ENCODE results near the gene HMGCR.

Gene HMGCR

DNA sequence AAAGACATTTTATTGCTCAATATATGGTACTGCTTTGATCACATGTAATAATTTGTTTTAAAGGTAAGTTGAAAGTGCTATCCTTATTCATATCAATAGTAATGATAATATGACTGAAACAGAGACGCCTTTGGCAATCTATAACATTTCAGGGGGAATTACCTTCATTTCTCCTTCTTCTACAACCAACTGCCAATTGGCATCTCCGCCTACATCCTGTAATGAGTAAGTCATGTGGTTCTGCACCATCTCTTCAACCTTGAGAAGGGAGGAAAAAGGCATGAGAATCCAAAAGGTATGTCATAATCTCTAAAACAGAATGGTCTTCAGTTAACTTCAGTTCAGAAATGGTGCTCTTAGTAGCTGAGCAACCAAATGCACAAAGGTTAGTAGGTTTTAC lies 52.4 kb downstream of the HMGCR start:
- Histone ChIP-seq H3K4me1 (ENCODE audit: insufficient read depth, low read length) (no peaks in the 10 kb centered on the region), H3K4me3 (ENCODE audit: low read length) (no peak overlapping the region), H3K9me3 (ENCODE audit: insufficient read depth, low read depth, low read length) (no peaks in the 10 kb centered on the region), H3K9ac (ENCODE audit: low read depth, low read length) (no peak overlapping the region), H3K27me3 (ENCODE audit: insufficient read depth, low read length) (no peaks in the 10 kb centered on the region), H3K36me3 (ENCODE audit: insufficient read depth, low read depth, low read length) (peaks cover 28% of the 10 kb centered on the region), H3K27ac (ENCODE audit: low read length) (no peak overlapping the region)

DNA sequence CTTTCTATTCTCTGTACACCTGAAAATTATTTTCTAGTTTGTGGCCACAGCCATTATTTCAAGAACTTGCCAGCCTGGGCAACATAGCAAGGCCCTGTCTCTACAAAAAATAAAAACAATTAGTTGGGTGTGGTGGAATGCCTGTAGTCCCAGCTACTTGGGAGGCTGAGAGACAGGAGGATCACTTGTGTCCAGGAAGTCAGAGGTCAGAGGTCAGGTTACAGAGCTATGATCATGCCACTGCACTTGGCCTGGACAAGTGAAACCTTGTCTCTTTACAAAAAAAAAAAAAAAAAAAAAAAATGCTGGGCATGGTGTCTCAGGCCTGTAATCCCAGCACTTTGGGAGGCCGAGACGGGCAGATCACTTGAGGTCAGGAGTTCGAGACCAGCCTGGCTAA lies 58.3 kb downstream of the HMGCR start:
- H3K4me1 ChIP-seq (ENCODE audit: insufficient read depth, low read length): peaks cover 5% of the 10 kb centered on the region
- no peaks in the 10 kb centered on the region for H3K27me3 ChIP-seq (ENCODE audit: insufficient read depth, low read length)
- no peak overlapping the region for H3K9ac ChIP-seq (ENCODE audit: low read depth, low read length)
- H3K9me3 ChIP-seq (ENCODE audit: insufficient read depth, low read depth, low read length): no peaks in the 10 kb centered on the region
- H3K36me3 ChIP-seq (ENCODE audit: insufficient read depth, low read depth, low read length): peaks cover 5% of the 10 kb centered on the region; the same call in 1 of the 2 replicates
- H3K4me3 ChIP-seq (ENCODE audit: low read length): no peak overlapping the region
- H3K27ac ChIP-seq (ENCODE audit: low read length): no peak overlapping the region

DNA sequence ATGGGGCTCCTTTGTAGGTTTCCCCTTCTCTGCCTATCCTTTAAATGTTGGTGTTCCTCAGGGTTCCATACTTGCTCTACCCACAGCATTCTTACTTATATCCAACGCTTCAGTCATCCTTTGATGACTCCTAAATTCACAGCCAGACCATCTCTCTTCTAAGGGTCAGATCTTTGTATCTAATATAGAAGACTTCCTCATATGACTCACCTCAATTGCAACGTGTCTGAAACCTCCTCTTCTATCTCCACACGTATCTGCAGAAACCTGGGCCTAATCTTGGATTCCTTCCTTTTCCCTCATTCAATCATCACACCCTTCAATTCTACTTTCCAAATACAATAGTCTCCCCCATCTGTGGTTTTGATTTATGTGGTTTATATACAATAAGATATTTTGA lies 68.3 kb downstream of the HMGCR start:
- H3K4me1 ChIP-seq (ENCODE audit: insufficient read depth, low read length): peaks cover 4% of the 10 kb centered on the region; the same call in 1 of the 2 replicates
- no peak overlapping the region for H3K9ac ChIP-seq (ENCODE audit: low read depth, low read length)
- no peaks in the 10 kb centered on the region for H3K9me3 ChIP-seq (ENCODE audit: insufficient read depth, low read depth, low read length)
- H3K27ac ChIP-seq (ENCODE audit: low read length): no peak overlapping the region
- no peaks in the 10 kb centered on the region for H3K27me3 ChIP-seq (ENCODE audit: insufficient read depth, low read length)
- H3K36me3 ChIP-seq (ENCODE audit: insufficient read depth, low read depth, low read length): peaks cover 10% of the 10 kb centered on the region
- no peak overlapping the region for H3K4me3 ChIP-seq (ENCODE audit: low read length)
